ENCODE data around the gene CASK. TPM values are rescaled to one million over a fixed set of nuclear protein-coding genes. Genes with fewer than 3 reads are reported as not detected.

The CASK gene
- total RNA-seq, 4 donors from 2014 or later: 46.9 to 123 (median 78.8) TPM

GRCh38 chrX:41541386-41541785 lies 382.0 kb downstream of the CASK start:
- TF ChIP-seq CTCF (IDR thresholded peaks at IDR 0.05) (no peak), POLR2A (IDR thresholded peaks at IDR 0.05) (no peak)
- Histone ChIP-seq H3K27me3 (no peaks in the 10 kb centered on the region), H3K9me3 (no peaks in the 10 kb centered on the region), H3K27ac (no peak overlapping the region), H3K36me3 (no peaks in the 10 kb centered on the region), H3K4me1 (no peaks in the 10 kb centered on the region), H3K4me3 (no peak overlapping the region)
- DNase-seq: no peak

GRCh38 chrX:41538707-41539106 lies 384.6 kb downstream of the CASK start:
- Histone ChIP-seq H3K36me3 (no peaks in the 10 kb centered on the region), H3K27me3 (no peaks in the 10 kb centered on the region), H3K27ac (no peak overlapping the region), H3K9me3 (no peaks in the 10 kb centered on the region), H3K4me3 (no peak overlapping the region), H3K4me1 (no peaks in the 10 kb centered on the region)
- TF ChIP-seq POLR2A (IDR thresholded peaks at IDR 0.05): no peak
- no peak for TF ChIP-seq CTCF (IDR thresholded peaks at IDR 0.05)
- DNase-seq: no peak

- TF ChIP-seq POLR2A (IDR thresholded peaks at IDR 0.05): no peak
- no peak for TF ChIP-seq CTCF (IDR thresholded peaks at IDR 0.05)
- Histone ChIP-seq H3K9me3 (no peaks in the 10 kb centered on the region), H3K4me3 (no peak overlapping the region), H3K36me3 (peaks cover 0 to 25% (median 0%) of the 10 kb centered on the region in 3 donors), H3K27me3 (no peaks in the 10 kb centered on the region), H3K27ac (no peak overlapping the region), H3K4me1 (no peaks in the 10 kb centered on the region)
- DNase-seq: no peak
Measured at GRCh38 chrX:41530085-41530484, 393.3 kb downstream of the CASK start.

GRCh38 chrX:41529221-41529620 lies 394.1 kb downstream of the CASK start:
- Histone ChIP-seq H3K4me1 (no peaks in the 10 kb centered on the region), H3K9me3 (no peaks in the 10 kb centered on the region), H3K27me3 (no peaks in the 10 kb centered on the region), H3K36me3 (peaks cover 0 to 25% (median 0%) of the 10 kb centered on the region in 3 donors), H3K4me3 (no peak overlapping the region), H3K27ac (no peak overlapping the region)
- TF ChIP-seq CTCF (IDR thresholded peaks at IDR 0.05): no peak
- no peak for TF ChIP-seq POLR2A (IDR thresholded peaks at IDR 0.05)
- DNase-seq: no peak

GRCh38 chrX:41528784-41529183 lies 394.6 kb downstream of the CASK start:
- no peaks in the 10 kb centered on the region for H3K4me1 ChIP-seq
- no peak overlapping the region for H3K27ac ChIP-seq
- H3K36me3 ChIP-seq: peaks cover 0 to 25% (median 0%) of the 10 kb centered on the region in 3 donors
- no peaks in the 10 kb centered on the region for H3K9me3 ChIP-seq
- TF ChIP-seq CTCF (IDR thresholded peaks at IDR 0.05) (no peak), POLR2A (IDR thresholded peaks at IDR 0.05) (no peak)
- no peak overlapping the region for H3K4me3 ChIP-seq
- H3K27me3 ChIP-seq: no peaks in the 10 kb centered on the region
- no peak for DNase-seq

GRCh38 chrX:41526925-41527324 lies 396.4 kb downstream of the CASK start:
- Histone ChIP-seq H3K4me1 (no peaks in the 10 kb centered on the region), H3K4me3 (no peak overlapping the region), H3K9me3 (no peaks in the 10 kb centered on the region), H3K27me3 (no peaks in the 10 kb centered on the region), H3K36me3 (peaks cover 0 to 25% (median 0%) of the 10 kb centered on the region in 3 donors), H3K27ac (no peak overlapping the region)
- no peak for TF ChIP-seq CTCF (IDR thresholded peaks at IDR 0.05)
- TF ChIP-seq POLR2A (IDR thresholded peaks at IDR 0.05): no peak
- no peak for DNase-seq

Data from Peyer's patch (tissue), 4 donors.